ENCODE data around the gene CARD19.

GRCh38 chr9:93061260-93061751, 34.7 kb upstream of the CARD19 start:
- no peak for TF ChIP-seq POLR2A (IDR thresholded peaks at IDR 0.05)
- TF ChIP-seq, protein P1, sequence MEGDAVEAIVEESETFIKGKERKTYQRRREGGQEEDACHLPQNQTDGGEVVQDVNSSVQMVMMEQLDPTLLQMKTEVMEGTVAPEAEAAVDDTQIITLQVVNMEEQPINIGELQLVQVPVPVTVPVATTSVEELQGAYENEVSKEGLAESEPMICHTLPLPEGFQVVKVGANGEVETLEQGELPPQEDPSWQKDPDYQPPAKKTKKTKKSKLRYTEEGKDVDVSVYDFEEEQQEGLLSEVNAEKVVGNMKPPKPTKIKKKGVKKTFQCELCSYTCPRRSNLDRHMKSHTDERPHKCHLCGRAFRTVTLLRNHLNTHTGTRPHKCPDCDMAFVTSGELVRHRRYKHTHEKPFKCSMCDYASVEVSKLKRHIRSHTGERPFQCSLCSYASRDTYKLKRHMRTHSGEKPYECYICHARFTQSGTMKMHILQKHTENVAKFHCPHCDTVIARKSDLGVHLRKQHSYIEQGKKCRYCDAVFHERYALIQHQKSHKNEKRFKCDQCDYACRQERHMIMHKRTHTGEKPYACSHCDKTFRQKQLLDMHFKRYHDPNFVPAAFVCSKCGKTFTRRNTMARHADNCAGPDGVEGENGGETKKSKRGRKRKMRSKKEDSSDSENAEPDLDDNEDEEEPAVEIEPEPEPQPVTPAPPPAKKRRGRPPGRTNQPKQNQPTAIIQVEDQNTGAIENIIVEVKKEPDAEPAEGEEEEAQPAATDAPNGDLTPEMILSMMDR (IDR thresholded peaks at IDR 0.05) = no peak
- TF ChIP-seq POLR2AphosphoS5 (IDR thresholded peaks at IDR 0.05; ENCODE audit: insufficient read depth in 1 of 2, low read depth in 1 of 2) = no peak
